Erythroblast (primary cell): ENCODE measurements around the gene GPR137.

ENCODE experiments used
- DNase-seq, 2 experiments: peaks; one replicate each; lab custom pipeline; 2025; lab: John Stamatoyannopoulos, UW
- GATA1 ChIP-seq: IDR thresholded peaks from 2 replicates; pipeline ENCODE4 v1.6.1; 2011; ENCODE audit warnings: low read depth, mild to moderate bottlenecking, control low read depth, low read length, moderate library complexity
- POLR2A ChIP-seq: IDR thresholded peaks from 2 replicates; pipeline ENCODE4 v1.6.1; 2011; ENCODE audit warnings: mild to moderate bottlenecking, low read length

Gene GPR137

DNA sequence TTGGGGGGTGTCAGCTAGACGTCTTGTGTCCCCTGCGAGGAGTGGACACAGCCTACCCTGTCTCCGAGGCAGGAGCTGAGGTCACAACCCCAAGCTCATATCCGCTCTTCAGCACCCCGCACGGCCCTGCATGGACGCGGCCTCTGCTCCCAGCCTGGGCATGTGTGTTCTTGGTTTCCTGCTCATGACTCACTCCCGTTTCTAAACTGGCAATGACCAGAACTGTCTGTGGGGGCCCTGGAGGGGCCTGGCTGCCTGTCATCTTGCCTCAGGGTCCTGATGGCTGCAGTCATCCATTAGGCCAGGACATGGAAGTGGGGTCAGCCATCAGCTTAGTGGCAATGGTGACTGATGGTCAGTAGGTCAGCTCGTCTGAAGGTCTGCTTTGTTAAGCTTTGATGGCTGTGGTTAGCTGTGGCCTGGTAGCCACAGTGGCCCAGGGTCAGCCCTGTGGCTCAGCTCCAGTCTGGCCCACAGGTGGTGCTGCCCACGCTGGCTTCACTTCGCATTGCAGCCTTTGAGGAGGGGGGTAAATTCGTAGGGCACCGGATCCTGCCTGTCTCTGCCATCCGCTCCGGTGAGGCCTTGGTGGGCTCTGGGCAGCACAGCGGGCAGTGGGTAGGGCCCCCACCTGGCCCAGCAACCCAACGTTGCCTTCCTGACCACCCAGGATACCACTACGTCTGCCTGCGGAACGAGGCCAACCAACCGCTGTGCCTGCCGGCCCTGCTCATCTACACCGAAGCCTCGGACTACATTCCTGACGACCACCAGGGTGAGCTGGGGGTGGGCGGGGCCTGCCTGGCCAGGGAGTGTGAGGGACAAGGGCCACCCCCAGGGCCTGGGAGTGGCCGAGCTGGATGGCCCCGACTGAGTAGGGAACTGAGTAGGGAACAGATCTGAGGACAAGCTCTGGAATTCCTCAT lies 22.4 kb upstream of the GPR137 start:
- TF ChIP-seq POLR2A (no peak), GATA1 (no peak)
- DNase-seq = no peak

- TF ChIP-seq GATA1 (no peak), POLR2A (no peak)
- DNase-seq = no peak
Observed at GRCh38 chr11:64263947-64264317, 21.7 kb upstream of the GPR137 start.

GRCh38 chr11:64264371-64264852 lies 21.2 kb upstream of the GPR137 start:
- TF ChIP-seq GATA1 (no peak), POLR2A (no peak)
- DNase-seq = no peak

DNA sequence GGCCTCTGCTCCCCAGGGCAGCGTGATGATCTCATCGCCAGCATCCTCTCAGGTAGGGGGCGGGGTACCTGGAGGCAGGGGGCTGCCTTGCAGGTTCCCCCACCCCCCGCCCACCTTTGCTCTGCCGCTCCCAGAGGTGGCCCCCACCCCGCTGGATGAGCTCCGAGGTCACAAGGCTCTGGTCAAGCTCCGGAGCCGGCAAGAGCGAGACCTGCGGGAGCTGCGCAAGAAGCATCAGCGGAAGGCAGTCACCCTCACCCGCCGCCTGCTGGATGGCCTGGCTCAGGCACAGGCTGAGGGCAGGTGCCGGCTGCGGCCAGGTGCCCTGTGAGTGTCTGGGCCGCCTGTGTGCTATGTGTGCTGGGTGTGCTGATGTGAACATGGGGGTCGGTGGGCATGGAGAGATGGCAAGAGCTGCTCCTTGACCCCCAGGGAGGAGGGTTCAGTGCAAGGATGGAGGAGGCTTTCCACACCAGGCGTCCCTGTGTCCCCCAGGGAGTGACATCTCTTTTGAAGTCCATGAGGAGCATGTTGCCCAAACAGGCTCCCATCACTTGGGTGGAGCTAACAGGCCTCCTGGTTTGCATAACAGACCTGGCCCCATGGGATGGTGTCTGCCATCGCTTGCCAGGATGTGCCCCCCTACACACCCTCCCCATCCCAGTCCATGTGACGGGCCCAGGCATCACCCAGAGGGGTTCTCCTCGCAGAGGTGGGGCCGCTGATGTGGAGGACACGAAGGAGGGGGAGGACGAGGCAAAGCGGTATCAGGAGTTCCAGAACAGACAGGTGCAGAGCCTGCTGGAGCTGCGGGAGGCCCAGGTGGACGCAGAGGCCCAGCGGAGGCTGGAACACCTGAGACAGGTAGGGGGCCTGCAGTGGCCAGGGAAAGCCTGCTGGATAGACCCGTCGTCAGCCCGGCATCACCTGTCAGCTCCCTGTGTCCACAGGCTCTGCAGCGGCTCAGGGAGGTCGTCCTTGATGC lies 20.2 kb upstream of the GPR137 start:
- DNase-seq = no peak
- TF ChIP-seq POLR2A (no peak), GATA1 (no peak)

- TF ChIP-seq GATA1 (no peak), POLR2A (no peak)
- DNase-seq = no peak
Observed at GRCh38 chr11:64266339-64266738, 19.3 kb upstream of the GPR137 start.

DNA sequence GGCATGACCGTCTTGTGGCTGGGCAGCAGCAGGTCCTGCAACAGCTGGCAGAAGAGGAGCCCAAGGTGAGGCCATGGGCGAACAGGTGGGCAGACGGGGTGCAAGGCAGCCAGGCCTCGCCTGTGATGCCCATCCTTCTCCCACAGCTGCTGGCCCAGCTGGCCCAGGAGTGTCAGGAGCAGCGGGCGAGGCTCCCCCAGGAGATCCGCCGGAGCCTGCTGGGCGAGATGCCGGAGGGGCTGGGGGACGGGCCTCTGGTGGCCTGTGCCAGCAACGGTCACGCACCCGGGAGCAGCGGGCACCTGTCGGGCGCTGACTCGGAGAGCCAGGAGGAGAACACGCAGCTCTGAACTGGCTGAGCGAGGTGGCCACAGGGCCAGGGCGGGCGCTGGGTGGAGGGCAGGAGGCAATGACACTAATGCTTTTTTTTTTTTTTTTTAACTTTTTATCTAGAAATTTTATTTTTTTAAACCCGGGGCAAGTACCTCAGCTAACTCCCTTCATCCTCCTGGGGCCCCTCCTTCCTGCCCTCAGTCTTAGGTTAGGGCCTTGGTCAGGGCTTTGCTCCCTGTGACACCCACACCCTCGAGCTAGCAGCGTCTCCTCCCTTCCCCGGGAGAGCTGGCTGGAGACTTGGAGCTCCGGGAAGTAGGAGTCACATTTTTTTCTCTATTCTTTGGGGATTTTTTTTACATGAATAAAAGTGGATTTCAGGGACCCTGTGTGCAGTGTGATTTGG lies 18.3 kb upstream of the GPR137 start:
- no peak for DNase-seq
- TF ChIP-seq POLR2A (no peak), GATA1 (no peak)

GRCh38 chr11:64268025-64268892 lies 17.4 kb upstream of the GPR137 start:
- DNase-seq = peak; percentile 50 to 67
- no peak for TF ChIP-seq POLR2A
- peak; percentile 43 for TF ChIP-seq GATA1

- no peak for TF ChIP-seq GATA1
- peak; percentile 33 for TF ChIP-seq POLR2A
- peak; percentile 57 to 70 for DNase-seq
Observed at GRCh38 chr11:64268893-64269539, 16.6 kb upstream of the GPR137 start.

DNA sequence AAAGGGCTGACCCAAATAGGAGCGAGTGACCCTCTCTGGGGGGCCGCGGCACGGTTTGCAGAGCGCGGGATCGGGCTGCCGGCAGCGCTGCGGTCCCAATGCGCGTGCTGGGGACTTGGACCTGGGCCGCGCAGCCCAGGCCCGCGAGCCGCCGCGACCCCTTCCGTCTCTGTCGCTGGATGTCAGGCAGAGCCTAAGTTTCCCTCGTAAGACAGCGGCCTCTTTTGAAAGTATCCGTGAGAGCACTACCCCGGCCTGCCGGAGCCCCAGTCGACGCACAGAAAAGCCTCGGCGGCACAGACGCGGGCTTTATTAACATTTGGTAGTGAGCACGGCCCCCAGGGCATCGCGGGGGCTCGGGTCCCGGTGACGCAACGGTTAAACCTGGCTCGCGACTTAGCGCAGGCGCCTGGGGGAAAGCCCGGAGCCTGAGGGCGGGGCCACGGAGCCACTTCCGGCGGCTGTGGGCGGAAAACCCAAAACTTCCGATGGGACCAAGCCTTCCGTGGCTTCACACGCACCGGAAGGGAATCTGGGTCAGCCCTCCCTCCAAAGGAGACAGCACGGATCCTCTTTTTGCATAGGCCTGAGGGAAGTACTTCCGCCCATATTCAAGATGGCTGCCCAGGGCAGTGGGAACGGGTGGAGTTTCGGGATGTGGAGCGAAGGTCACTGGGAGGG lies 16.0 kb upstream of the GPR137 start:
- TF ChIP-seq GATA1 (no peak), POLR2A (peak; percentile 83)
- DNase-seq = peak; percentile 98 to 99

DNA sequence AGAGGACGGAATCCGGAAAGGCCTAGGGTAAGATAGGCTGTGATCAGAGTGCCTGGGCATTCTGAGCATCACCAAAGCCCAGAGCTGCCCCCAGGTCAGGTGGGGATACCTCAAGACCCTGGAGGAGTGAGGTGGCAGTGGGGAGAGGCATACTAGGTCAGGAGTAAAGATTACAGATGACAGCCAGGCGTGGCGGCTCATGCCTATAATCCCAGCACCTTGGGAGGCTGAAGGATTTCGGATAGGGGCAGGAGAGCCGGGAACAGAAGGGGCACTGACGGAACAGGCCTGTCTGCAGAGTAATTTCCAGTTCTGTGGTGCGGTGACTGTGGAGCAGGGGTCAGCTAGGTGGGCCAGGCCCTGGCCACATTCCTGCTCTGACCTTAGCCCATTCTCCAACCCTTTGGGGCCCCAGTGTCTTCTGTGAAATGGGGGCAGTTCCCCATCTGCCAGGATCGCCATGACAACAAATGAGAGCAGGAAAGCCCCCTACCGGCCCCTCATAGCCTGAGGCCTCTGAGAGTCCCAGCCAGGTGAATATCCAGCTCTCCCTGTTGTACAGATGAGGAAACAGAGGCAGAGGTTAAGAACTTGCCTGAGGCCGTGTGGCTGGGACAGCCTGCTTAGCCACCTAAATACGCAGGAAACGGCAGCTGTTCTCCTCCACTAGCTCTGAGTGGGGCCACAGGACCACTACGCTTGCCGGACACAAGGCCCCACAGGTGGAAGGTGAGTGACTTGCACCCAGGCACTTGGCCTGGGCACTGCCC lies 10.4 kb upstream of the GPR137 start:
- no peak for TF ChIP-seq POLR2A
- no peak for TF ChIP-seq GATA1
- DNase-seq = no peak
